ENCODE measurements around the gene NAALADL1. TPM values are rescaled to one million over a fixed set of nuclear protein-coding genes. Genes with fewer than 3 reads are reported as not detected.

The NAALADL1 gene
- total RNA-seq, 1 donor from 2014 or later, result 56.8 TPM

DNA sequence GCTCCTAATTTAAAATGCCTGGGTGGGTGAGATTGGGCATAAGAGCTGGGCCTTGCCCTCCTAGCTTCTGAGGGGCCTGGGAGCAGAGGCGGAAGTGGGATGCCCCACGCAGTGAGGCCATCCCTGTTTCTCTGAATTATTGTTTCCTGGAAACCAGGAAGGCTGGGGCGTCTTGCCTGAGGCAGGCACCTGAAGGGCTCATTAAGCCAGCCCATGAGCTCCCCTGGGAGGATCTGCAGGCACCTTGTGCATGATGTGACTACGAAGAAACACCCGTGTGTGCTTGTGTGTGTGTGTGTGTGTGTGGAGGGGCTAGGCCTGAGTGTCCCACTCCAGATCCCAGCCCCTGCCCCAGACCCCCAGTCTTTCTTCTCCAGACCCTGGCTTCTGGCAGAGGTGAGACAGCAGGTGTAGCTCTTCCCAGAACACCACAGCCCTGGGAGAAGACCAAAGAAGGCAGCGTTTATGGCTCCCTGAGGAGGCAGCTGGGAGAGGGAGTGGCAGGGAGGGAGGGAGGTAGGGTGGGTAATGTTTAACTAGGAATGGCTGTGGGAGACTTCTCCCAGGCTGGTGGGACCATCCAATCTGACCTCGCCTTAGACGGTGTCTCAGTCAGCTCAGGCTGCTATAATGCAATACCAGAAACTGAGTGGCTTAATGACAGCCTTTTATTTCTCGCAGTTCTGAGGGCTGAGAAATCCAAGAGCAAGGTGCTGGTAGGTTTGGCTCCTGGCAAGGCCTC, 59.5 kb downstream of the NAALADL1 start:
- TF ChIP-seq CTCF (IDR thresholded peaks at IDR 0.05), result no peak
- H3K9me3 ChIP-seq, result no peaks in the 10 kb centered on the region
- no peak for DNase-seq (ENCODE audit: low spot score in 2 of 2)
- intact Hi-C loops (cut with DNase I), result no loop called here
- H3K27ac ChIP-seq, result no peak overlapping the region
- peaks cover 0 to 7% of the 10 kb centered on the region in 2 donors for H3K4me1 ChIP-seq
- no peaks in the 10 kb centered on the region for H3K27me3 ChIP-seq
- no peaks in the 10 kb centered on the region for H3K36me3 ChIP-seq
- no peak overlapping the region for H3K4me3 ChIP-seq

- Histone ChIP-seq H3K4me1 (peaks cover 0 to 7% of the 10 kb centered on the region in 2 donors), H3K36me3 (no peaks in the 10 kb centered on the region), H3K4me3 (no peak overlapping the region), H3K9me3 (no peaks in the 10 kb centered on the region), H3K27ac (no peak overlapping the region), H3K27me3 (no peaks in the 10 kb centered on the region)
- no peak for TF ChIP-seq CTCF (IDR thresholded peaks at IDR 0.05)
- intact Hi-C loops (cut with DNase I), result no loop called here
- no peak for DNase-seq (ENCODE audit: low spot score in 2 of 2)
These were observed 60.2 kb downstream of the NAALADL1 start for GRCh38 chr11:64998141-64998540.

- Histone ChIP-seq H3K4me1 (peaks cover 0 to 7% of the 10 kb centered on the region in 2 donors), H3K27ac (peak within 1 kb of the TSS; percentile 63 to 64), H3K9me3 (no peaks in the 10 kb centered on the region), H3K27me3 (no peaks in the 10 kb centered on the region), H3K4me3 (peak within 1 kb of the TSS; percentile 56 to 65), H3K36me3 (no peaks in the 10 kb centered on the region)
- TF ChIP-seq CTCF (IDR thresholded peaks at IDR 0.05), result peak; percentile 24 to 51 (median 36)
- intact Hi-C loops (cut with DNase I), result no loop called here
- peak; percentile 28 to 88 for DNase-seq (ENCODE audit: low spot score in 2 of 2)
These were observed 61.5 kb downstream of the NAALADL1 start, which contains the start of gene BATF2 for GRCh38 chr11:64996710-64997380. BATF2 (minus strand) TSS chr11:64996971; CDS start chr11:64996914, 57 bp downstream.

DNA sequence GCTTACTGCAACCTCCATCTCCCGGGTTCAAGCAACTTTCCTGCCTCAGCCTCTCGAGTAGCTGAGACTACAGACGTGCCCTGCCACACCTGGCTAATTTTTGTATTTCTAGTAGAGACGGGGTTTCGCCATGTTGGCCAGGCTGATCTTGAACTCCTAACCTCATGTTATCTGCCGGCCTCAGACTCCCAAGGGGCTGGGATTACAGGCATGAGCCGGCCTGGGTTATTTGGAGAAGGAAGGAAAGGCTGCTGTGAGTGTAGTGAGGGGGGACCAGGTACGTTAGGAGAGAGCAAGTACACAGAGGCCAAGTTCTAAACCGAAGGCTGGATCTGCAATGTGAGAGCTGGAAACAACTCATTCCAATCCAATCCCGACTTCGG, 62.0 kb downstream of the NAALADL1 start:
- no peak for TF ChIP-seq CTCF (IDR thresholded peaks at IDR 0.05)
- no peak for DNase-seq (ENCODE audit: low spot score in 2 of 2)
- intact Hi-C loops (cut with DNase I), result no loop called here
- Histone ChIP-seq H3K36me3 (no peaks in the 10 kb centered on the region), H3K4me1 (peaks cover 0 to 7% of the 10 kb centered on the region in 2 donors), H3K27ac (peak overlapping the region; percentile 63 to 64), H3K9me3 (no peaks in the 10 kb centered on the region), H3K4me3 (peak overlapping the region; percentile 56 to 65), H3K27me3 (no peaks in the 10 kb centered on the region)

Other genes with a start within 250 kb of the NAALADL1 start
- 36.6 TPM for gene MEN1, start 248.0 kb downstream of the NAALADL1 start, total RNA-seq
- gene CDC42BPG, start 213.9 kb downstream of the NAALADL1 start, total RNA-seq, result not detected
- gene EHD1, start 179.9 kb downstream of the NAALADL1 start, total RNA-seq, result 216 TPM
- 39.5 TPM for gene ATG2A, start 141.3 kb downstream of the NAALADL1 start, total RNA-seq
- gene PPP2R5B, start 133.9 kb downstream of the NAALADL1 start, total RNA-seq, result 115 TPM
- gene GPHA2, start 122.7 kb downstream of the NAALADL1 start, total RNA-seq, result not detected
- gene MAJIN, start 86.4 kb downstream of the NAALADL1 start, total RNA-seq, result not detected
- gene BATF2, start 61.6 kb downstream of the NAALADL1 start, total RNA-seq, result 0.21 TPM
- gene ARL2, start 44.4 kb downstream of the NAALADL1 start, total RNA-seq, result 187 TPM
- 25.1 TPM for gene SNX15, start 31.1 kb downstream of the NAALADL1 start, total RNA-seq
- gene SAC3D1, start 17.3 kb downstream of the NAALADL1 start, total RNA-seq, result 19.6 TPM
- gene CDCA5, start 25.5 kb upstream of the NAALADL1 start, total RNA-seq, result not detected
- gene ZFPL1, start 25.7 kb upstream of the NAALADL1 start, total RNA-seq, result 93.6 TPM
- 226 TPM for gene VPS51, start 37.7 kb upstream of the NAALADL1 start, total RNA-seq
- gene TM7SF2, start 53.3 kb upstream of the NAALADL1 start, total RNA-seq, result 10.6 TPM
- 35.3 TPM for gene ZNHIT2, start 59.1 kb upstream of the NAALADL1 start, total RNA-seq
- 1,253 TPM for gene FAU, start 63.6 kb upstream of the NAALADL1 start, total RNA-seq
- gene MRPL49, start 63.8 kb upstream of the NAALADL1 start, total RNA-seq, result 43.2 TPM
- gene SYVN1, start 76.0 kb upstream of the NAALADL1 start, total RNA-seq, result 229 TPM
- gene SPDYC, start 111.7 kb upstream of the NAALADL1 start, total RNA-seq, result not detected
- 239 TPM for gene CAPN1, start 123.4 kb upstream of the NAALADL1 start, total RNA-seq
- 27.4 TPM for gene POLA2, start 203.4 kb upstream of the NAALADL1 start, total RNA-seq

All from ascending aorta (tissue), 2 donors.